ENCODE measurements around the gene MEN1. TPM values are rescaled to one million over a fixed set of nuclear protein-coding genes. Genes with fewer than 3 reads are reported as not detected.

Gene MEN1
- total RNA-seq, 2 donors from 2014 or later = 21.1 to 45.5 TPM

GRCh38 chr11:64776425-64776824 lies 33.9 kb downstream of the MEN1 start:
- H3K4me1 ChIP-seq = peaks cover 9% of the 10 kb centered on the region
- peaks cover 23% of the 10 kb centered on the region for H3K36me3 ChIP-seq
- H3K4me3 ChIP-seq = peak overlapping the region; percentile 72
- no peak for DNase-seq
- no peak for TF ChIP-seq CTCF (IDR thresholded peaks at IDR 0.05)
- no peak overlapping the region for H3K27ac ChIP-seq
- H3K27me3 ChIP-seq = no peaks in the 10 kb centered on the region
- intact Hi-C loops (cut with DNase I) = no loop called here
- peak overlapping the region in 1 of 2 donors; percentile 69 for H3K9ac ChIP-seq (ENCODE audit: low read depth in 2 of 2, low read length in 2 of 2)
- no peaks in the 10 kb centered on the region for H3K9me3 ChIP-seq

- Histone ChIP-seq H3K27ac (no peak overlapping the region), H3K27me3 (no peaks in the 10 kb centered on the region), H3K9ac (ENCODE audit: low read depth in 2 of 2, low read length in 2 of 2) (no peak overlapping the region), H3K4me1 (peaks cover 9% of the 10 kb centered on the region), H3K9me3 (no peaks in the 10 kb centered on the region), H3K4me3 (no peak overlapping the region), H3K36me3 (peaks cover 44% of the 10 kb centered on the region)
- TF ChIP-seq CTCF (IDR thresholded peaks at IDR 0.05) = no peak
- intact Hi-C loops (cut with DNase I) = no loop called here
- DNase-seq = no peak
Measured at GRCh38 chr11:64774144-64774543, 36.2 kb downstream of the MEN1 start.

GRCh38 chr11:64772303-64773018 lies 37.9 kb downstream of the MEN1 start:
- Histone ChIP-seq H3K9me3 (no peaks in the 10 kb centered on the region), H3K27me3 (no peaks in the 10 kb centered on the region), H3K9ac (ENCODE audit: low read depth in 2 of 2, low read length in 2 of 2) (no peak overlapping the region), H3K27ac (no peak overlapping the region), H3K36me3 (peaks cover 57% of the 10 kb centered on the region), H3K4me1 (peaks cover 9% of the 10 kb centered on the region), H3K4me3 (no peak overlapping the region)
- DNase-seq = no peak
- intact Hi-C loops (cut with DNase I) = no loop called here
- no peak for TF ChIP-seq CTCF (IDR thresholded peaks at IDR 0.05)

GRCh38 chr11:64771861-64772260 lies 38.5 kb downstream of the MEN1 start:
- Histone ChIP-seq H3K4me3 (no peak overlapping the region), H3K36me3 (peaks cover 64% of the 10 kb centered on the region), H3K4me1 (peaks cover 7% of the 10 kb centered on the region), H3K9me3 (no peaks in the 10 kb centered on the region), H3K27me3 (no peaks in the 10 kb centered on the region), H3K9ac (ENCODE audit: low read depth in 2 of 2, low read length in 2 of 2) (no peak overlapping the region), H3K27ac (no peak overlapping the region)
- no peak for TF ChIP-seq CTCF (IDR thresholded peaks at IDR 0.05)
- DNase-seq = no peak
- intact Hi-C loops (cut with DNase I) = no loop called here

- H3K4me1 ChIP-seq = no peaks in the 10 kb centered on the region
- no peak for DNase-seq
- no peak for TF ChIP-seq CTCF (IDR thresholded peaks at IDR 0.05)
Measured at GRCh38 chr11:64770120-64770519, 40.2 kb downstream of the MEN1 start.

More at GRCh38 chr11:64770120-64770519, 40.2 kb downstream of the MEN1 start:
- Histone ChIP-seq H3K27me3 (no peaks in the 10 kb centered on the region), H3K36me3 (peaks cover 71% of the 10 kb centered on the region), H3K27ac (no peak overlapping the region), H3K9ac (ENCODE audit: low read depth in 2 of 2, low read length in 2 of 2) (no peak overlapping the region), H3K9me3 (no peaks in the 10 kb centered on the region), H3K4me3 (no peak overlapping the region)
- intact Hi-C loops (cut with DNase I) = no loop called here

All from colonic mucosa (tissue), 4 donors.